ENCODE measurements around the gene ZBTB44.
A peak's percentile ranks its signal among the peaks of the same experiment; 100 is the strongest.
"Not testable (repeated sequence)": the region's sequence is repeated elsewhere in the genome, so short reads cannot be mapped to it uniquely, and the experiment has no call there.

Gene ZBTB44

DNA sequence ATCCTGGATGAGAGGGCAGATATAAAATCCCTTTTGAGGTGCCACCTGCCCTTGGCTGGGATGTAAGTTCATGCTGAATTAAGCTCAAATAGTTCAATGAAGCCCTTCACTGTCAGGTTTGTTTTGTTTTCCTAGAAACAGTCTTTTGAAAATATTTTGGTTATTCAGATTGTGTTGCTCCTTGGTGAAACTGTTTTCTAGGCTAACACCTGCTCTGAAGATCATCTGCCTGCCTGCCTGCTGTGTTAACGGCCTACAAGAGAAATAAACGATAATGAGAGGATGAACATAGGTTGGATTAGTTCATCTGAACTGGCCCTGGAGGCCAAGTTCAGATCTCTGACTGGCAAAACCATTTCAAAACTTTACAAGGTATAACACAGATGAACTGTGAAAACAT lies 67.4 kb downstream of the ZBTB44 start:
- DNase-seq (ENCODE audit: low read depth in 2 of 2), result no peak

DNA sequence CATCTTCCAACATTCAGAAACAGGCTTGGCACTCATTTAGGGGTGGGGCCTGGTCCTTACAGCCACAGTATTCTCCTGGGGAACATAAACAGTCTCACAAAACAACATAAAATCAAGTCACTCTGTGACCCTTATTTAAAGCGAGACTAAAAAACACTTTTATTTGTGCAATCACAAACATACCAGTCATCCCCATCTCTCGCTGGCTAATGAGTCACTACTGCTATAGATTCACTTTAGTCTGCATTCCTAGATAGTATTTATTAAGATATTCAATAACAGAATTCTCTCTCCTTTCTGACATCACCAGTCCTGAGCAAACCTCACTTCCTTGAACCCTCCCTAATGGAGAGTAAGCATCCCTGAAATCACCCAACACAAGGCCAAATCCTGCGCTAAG lies 68.0 kb downstream of the ZBTB44 start:
- no peak for DNase-seq (ENCODE audit: low read depth in 2 of 2)

DNA sequence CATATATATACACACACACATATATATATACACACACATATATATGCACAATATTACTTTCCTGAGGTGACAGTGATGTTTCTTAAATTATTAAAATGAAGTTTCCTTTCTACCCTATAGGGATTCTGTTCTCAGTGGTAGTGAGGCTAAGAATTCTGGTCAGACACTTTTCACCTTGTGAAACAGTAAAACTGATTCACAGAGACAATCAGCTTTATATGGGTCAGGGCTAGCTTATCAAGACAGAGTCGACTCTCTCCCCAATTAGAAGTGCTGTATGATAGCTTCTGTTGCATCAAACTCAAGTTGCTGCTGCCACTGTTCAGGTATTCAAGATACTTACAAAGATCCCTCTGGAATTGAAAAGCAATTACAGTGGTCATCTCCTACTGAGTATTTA lies 68.4 kb downstream of the ZBTB44 start:
- no peak for DNase-seq (ENCODE audit: low read depth in 2 of 2)

DNA sequence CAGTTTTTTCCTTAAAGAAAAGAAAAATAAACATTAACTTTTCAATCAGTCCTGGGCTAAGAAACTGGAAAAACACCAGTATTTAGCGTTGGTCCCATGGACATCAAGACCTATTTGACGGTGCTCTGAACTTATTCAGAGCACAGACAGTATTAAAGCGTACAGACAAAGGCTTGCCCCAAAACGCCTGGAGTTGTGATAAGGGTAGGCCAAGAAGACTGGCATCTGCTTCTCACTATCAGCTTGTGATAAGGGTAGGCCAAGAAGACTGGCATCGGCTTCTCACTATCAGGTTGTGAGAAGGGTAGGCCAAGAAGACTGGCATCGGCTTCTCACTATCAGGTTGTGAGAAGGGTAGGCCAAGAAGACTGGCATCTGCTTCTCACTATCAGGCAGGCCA lies 69.3 kb downstream of the ZBTB44 start:
- not testable (repeated sequence) for DNase-seq (ENCODE audit: low read depth in 2 of 2)

DNA sequence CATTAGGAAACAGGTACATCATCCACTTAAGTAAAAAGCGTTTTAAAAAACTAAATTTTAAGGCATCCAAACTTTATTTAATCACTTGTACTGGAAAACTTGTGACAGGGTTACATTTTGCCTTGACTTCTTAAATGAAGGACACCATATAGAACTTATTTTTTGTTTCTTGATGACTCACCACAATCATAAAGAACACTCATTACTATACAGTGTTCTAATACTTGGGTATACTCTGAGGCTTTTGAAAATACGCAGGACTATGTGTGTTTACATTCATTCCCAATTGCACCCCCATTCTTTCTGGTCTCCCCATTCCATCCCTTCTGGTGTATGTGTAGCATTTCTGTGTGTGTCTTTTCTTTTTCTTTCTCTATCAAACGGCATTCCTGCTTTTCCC lies 69.9 kb downstream of the ZBTB44 start:
- no peak for DNase-seq (ENCODE audit: low read depth in 2 of 2)

DNA sequence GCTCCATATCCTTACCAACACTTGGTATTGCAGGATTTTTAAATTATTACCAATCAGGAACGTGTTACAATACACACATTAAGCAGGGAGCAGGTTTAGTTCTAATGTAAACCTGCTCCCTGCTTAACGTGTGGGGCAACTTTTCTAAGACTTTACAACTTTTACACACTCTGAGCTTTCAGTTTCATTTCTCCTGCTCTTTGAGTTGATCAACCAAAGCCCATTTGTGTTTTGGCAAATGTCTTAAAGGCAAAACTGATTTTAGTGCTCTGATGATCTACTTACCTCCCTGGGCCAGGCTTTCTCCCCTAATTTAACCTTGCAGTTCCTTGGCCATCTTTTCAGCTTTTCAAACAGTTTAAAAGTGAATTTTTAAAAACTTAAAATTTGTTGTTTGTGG lies 70.9 kb downstream of the ZBTB44 start:
- DNase-seq (ENCODE audit: low read depth in 2 of 2), result no peak

DNA sequence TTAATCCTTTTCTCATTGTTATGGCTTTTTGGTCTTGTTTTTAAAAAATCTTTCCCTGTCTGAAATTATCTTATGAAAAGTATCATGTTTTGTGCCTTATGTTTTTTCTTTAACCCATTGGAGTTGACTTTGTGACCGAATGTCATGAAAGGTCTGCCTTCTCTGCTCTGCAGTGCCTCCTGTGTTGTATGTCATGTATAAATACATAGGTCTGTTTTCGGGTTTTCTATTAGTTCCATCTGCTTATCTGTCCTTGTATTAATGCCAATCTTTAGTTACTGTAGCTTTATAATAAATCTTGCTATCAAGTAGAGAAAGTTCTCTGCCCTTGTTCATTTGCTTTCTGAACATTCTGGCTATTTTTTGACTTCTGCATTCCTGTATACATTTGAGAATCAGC lies 73.0 kb downstream of the ZBTB44 start:
- no peak for DNase-seq (ENCODE audit: low read depth in 2 of 2)

DNA sequence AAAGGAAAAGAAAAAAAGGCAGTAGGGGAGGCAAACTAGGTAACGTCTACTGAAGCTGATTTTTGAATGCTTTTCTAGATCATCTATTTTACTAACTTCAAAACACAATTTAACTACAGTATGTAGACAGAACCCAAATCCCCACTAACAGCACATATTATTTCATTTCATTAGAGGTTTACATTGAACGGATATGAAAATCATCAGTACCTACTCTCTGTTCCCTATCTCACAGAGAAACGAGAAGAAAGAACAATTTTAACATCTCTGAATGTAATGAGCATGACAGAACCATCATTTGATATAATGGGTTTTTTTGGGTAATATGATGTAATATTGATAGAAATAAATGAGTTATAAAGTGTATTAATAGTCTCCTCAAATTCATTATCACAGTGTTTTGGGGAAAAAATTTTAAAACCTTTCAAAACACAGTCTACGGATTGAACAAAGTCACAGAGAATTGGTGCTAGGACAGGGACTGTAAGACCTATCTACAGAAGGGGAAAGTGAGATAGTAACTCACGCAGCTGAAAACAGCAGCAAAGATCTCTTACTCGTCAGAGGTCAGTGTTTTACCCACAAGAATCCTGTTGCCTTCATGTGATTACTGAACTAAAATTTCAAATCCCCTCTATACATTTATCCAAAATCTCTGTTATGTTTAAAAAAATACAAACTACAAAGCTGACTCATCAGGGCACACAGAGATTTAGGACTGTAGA lies 77.3 kb downstream of the ZBTB44 start:
- DNase-seq (ENCODE audit: low read depth in 2 of 2), result no peak

DNA sequence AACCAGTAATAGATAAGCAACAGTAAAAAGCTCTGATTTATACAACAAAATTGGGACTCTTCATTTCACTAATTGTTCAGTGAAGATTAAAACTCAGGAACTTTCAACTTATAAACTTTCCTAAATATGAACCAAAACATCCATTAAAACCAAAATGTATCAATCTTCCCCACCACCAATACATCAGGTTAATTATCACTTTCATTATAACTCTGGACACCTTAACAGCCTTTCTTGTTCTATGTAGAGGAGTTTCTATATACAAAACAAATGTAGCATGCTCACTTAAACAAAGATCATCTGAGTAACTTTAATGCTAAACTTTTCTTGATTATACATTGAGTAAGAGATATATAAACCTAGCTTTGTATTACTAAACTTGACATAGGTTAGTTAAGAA lies 80.4 kb downstream of the ZBTB44 start:
- DNase-seq (ENCODE audit: low read depth in 2 of 2), result no peak

DNA sequence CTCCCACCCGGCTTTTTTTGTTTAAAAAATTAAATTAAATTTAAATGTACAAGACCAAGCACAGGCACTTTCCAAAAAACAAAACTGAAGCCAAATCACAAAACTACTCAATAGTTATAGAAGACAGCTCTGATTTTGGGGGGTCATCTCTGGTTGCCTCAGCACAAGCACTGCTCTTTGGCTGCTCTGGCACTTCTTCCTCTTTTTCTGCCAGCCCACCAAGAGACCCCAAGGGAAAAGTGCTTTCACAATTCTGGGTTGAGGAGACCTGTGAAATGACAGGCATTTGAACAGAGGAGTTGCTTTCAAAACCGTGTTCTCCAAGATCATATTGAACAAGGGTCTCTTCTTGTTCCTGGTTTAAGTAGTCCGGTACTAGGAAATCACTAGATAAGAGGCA lies 80.8 kb downstream of the ZBTB44 start:
- not testable (repeated sequence) for DNase-seq (ENCODE audit: low read depth in 2 of 2)

DNA sequence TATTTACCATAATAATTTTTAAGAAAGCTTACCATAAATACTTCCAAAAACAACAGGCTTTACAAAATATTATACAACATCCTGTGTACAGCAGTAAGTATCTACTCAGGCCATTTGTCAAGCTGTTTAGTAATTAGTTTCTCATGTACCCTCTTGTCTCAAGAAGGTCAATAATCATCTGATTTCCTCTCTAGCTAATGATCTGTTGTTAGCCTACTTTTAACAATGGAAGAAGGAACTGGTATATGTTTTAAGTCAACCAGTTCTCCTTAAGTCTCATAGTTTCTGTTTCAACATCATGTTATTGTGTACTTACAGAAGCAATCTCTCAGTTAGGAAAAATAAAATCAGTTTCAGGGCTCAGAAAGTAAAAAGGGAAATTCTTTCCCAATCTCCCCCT lies 81.2 kb downstream of the ZBTB44 start:
- not testable (repeated sequence) for DNase-seq (ENCODE audit: low read depth in 2 of 2)

DNA sequence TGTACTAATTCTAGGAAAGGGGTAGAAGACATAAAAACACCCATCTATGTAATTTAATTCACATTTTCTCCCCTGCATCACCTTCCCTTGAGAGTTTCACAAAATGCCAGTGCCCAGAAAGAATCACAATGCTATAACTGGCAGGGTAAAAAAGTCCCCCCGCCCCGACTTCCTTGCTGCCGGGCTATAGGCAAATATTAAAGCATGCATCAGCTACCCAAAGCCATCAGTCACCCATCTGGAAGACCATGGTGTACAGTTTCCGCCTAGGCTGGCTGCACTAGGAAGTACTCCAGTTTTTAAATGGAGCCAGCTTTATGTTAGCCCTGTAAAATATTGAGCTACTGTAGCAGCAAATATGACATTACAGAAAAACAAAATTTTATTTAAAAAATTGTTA lies 87.3 kb downstream of the ZBTB44 start:
- DNase-seq (ENCODE audit: low read depth in 2 of 2), result no peak

DNA sequence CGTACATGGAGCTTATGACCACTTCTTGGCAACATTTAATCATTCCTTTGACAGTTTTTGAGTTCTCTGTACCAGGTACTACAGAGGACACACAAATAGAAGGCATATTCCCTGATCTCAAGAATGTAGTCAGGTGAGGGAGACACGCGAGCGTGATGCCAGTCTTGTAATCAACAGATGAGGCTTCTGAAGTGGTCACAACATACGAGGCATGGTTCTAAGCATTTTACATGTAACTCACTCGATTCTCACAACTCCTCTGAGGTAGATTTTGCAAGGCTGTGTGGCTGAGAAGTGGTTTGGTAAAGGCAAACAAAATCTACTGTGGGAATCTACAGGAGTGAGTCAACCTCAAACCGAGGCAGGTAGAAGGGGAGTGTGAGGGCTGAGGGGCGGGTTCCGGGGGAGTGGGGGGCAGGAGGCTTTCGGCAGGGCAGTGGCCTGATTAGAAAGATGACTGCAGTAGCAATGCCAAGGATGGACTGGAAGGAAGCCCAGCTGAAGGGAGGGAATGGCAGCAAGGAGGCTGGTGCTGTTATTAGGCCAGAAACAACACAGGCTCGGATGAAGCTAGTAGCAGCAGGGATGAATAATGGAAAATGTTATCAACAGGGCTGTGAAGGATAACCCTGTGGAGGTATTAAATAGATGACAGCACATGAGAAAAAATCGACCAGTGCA lies 91.3 kb downstream of the ZBTB44 start:
- DNase-seq (ENCODE audit: low read depth in 2 of 2), result peak in 1 of 2 donors; percentile 2

DNA sequence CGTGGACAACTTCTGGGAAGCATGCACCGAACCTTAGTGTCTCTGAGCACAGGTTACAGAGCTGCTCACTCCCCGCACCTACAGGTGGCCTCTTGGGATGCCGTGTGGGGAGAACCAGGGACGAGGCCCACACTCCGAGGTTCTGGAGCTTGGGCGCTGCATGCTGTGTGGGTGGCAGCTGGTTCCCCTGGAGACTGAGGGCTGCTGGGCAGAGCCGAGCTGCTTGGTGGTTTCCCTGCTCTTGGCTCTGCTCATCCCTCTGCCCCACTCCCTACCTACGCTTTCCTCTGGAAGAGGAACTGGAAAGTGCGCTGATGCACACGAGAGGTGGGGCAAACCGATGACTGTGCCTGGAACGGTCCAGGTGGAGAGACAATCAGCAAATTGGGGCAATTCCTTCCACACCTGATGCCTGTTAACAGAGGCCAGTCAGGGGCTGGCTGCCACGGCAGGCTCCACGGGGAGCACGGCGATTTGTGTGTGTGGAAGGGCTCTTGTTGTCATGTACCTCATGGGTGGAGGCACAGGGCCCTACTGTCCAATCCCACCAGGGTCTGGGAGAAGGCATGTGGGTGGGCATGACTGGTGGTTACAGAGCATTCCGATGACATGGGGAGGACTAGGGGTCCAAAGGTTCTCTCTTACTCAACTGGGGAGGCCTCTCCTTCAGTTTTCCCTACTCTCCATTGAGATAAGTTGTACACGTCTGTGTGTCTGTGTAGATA lies 94.2 kb downstream of the ZBTB44 start:
- DNase-seq (ENCODE audit: low read depth in 2 of 2), result no peak

DNA sequence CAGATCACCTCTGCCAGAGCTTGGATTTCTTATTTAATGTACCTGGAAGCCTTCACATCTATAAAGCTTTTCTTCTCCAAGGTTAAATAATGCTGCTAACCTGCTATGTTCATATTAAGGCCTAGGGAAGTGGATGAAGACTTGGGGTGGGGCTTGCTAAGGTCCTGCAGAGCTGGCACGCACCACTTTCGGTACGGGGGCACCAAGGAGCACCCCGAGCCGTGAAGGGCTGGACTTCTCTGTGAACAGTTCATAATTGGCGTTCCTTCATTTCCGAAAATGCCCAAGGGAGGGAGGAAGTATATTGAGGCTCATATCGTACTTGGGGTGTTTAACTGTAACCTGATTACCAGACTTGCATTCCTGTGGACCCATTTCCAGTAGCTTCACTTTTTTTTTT lies 95.6 kb downstream of the ZBTB44 start:
- no peak for DNase-seq (ENCODE audit: low read depth in 2 of 2)

DNA sequence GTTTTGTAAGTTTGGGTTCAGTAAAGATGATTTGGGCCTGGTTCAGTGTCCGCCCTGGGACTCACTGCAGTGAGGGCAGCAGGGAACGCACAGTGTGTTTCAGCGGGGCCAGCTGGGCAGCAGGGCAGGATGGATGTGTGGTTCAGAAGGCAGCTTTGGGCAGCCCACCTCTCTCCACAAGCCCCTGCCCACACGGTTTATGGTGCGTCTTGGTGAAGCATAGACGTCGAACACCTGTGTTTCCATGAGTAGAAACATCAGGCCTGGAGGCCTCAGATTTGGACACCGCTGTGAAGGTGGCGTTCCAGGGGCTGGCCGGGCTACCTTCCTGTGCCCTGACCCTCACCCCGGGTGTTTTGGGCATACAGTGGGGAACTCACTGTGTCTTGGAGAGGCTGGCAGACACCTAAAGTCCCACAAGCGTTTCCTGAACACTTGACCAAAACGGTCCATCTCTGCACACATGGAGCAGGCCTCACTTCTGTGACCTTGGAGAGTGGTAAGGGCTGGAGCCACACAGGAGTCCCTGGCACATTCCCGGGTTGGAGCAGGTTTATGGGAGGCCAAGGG lies 96.1 kb downstream of the ZBTB44 start:
- DNase-seq (ENCODE audit: low read depth in 2 of 2), result no peak

DNA sequence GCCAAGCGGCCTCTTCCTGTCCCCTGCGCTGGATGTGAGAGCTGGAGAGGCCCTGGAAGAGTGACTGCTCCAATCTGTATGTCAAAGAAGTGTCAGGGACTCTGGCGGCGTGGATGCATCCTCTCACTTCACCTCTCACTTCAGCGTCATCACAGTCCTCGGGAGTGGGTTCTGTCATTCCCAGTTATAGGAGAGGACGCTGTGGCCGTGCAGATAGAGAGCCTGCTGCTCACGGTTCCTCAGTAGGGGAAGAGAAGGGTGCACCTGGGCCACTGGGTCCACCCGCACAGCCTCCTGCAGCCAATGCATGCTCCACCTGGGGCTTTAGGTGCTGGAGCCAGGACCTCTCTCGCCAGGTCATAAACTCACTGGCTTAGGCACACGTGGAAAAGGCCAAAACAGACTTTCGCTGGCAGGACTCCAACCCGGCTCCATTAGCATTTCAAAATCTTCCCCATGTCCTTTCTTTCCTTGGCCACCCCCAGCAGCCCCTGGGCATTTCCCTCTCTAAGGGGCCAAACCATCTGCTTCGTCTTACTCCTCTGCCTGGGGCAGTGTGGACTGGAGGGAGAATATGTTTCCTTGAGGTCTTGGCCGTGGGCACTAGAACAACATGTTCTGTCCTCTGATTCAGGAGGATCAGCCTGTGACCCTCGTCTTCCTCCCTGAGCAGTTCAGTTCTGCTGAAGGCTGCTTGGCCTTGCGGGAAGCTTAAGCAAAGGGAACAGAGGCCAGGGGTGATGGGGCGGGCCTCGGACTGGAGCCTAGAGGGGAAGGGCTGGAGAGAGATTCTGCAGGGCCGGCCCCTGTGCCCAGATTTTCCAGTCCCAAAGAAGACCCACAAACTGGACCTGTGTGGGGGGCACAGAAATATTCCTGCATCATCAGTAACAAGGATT lies 97.3 kb downstream of the ZBTB44 start:
- DNase-seq (ENCODE audit: low read depth in 2 of 2), result no peak

DNA sequence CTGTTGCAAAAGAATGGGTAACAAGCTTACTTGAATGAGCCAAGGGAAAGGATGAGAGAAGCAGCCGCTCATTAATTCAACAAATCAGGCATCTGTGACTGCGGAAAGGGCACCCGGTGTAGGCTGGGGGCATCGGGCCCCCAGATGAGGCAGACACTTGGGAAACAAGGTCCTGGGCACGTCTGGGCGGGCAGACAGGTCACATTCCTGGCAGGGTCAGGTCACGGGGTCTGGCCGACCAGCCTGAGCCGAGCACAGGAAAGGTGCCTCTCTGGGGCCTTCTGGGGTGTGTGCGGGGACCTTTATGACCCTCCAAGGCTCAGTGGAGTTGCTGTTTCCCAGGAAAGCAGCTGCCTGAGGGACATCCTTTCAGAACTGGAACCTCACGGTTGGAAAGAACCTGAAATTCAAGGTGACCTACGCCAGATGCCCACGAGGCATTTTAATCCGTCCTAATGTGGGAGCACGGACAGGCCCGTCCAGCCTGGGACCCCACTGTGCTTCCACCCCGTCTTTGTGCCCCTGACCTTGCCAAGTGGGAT lies 98.1 kb downstream of the ZBTB44 start:
- no peak for DNase-seq (ENCODE audit: low read depth in 2 of 2)

DNA sequence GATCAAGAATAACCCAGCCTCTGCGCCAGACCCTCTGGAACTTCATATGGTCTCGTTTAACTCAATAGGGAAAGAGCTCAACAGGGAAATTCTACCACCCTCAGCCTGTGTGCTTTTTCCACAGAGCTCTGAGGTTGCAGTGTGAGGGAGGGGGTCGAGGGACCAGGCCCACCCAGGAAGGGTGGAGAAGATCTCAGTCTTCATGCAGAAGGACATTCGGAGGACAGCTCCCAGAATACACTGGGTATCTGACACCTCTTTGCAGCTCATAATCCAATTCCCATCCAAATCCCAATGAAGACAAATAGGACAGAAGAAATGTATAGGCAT lies 98.5 kb downstream of the ZBTB44 start:
- no peak for DNase-seq (ENCODE audit: low read depth in 2 of 2)

DNA sequence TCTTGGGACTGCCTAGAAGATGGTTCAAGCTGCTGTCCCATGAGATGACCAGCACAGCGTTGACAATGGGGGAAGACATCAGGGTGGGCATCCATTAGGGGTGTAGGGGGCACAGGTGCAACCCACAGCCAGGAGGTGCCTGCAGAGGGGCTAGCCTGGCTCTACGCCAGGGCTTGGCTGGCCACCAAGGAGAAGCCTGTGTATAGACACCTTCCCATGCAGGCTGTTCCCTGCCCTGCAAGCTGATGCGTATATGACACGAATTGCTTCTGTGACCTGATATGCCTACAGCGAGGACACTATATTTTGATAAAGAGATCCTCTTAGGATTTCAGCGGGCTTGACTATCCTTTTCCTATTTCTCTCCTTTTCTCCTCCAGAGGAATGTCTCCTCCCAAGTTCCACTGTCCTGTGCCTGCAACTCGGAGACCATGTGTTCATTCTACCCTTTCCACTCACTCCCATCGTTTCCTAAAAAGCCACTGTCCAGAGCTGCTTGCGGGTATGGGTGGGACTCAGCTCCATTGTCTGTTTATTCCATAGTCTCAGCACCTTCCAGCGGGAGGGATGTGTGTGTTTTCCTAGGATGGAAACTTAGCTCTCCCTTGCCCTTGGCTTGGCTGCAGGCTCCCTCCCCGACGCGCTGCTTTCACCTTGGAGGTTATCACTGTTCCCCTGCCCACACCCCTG lies 99.0 kb downstream of the ZBTB44 start:
- DNase-seq (ENCODE audit: low read depth in 2 of 2), result no peak

All from stimulated activated CD8-positive, alpha-beta memory T cell treated with anti-CD3 and anti-CD28 coated beads, Interleukin-15, amount 100 ng/mL, for 48 hours (primary cell).